Stimulated activated CD4-positive, alpha-beta T cell treated with anti-CD3 and anti-CD28 coated beads, Interleukin-4, amount 100 ng/mL, for 1 hour (primary cell): ENCODE data around the gene FMR1.

Source experiments
- DNase-seq: peaks from one replicate; pipeline ENCODE4 v3.0.0-alpha.2; 2020

FMR1 gene

GRCh38 chrX:147917700-147918695 lies 6.3 kb downstream of the FMR1 start:
- DNase-seq = no peak

GRCh38 chrX:147920161-147920666 lies 8.5 kb downstream of the FMR1 start:
- no peak for DNase-seq

DNA sequence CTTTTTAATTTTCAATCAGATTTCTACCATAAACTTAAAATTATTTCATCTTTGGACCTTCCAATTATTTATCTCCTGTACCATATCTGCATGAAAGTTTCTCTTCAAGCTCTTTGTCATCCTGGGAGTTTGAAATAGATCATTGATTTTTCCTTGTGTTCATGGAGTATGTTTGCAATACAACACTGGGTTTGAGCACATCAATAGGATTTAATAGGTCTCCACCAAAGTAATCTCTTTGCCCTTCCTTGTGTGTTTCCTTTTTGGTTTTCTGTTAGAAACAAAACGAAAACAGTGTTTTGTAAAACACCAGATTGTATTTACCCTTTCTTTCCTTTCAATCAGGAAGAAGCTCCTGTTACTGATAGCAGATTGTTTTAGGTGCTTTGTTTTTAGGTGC lies 11.9 kb downstream of the FMR1 start:
- DNase-seq = no peak

DNA sequence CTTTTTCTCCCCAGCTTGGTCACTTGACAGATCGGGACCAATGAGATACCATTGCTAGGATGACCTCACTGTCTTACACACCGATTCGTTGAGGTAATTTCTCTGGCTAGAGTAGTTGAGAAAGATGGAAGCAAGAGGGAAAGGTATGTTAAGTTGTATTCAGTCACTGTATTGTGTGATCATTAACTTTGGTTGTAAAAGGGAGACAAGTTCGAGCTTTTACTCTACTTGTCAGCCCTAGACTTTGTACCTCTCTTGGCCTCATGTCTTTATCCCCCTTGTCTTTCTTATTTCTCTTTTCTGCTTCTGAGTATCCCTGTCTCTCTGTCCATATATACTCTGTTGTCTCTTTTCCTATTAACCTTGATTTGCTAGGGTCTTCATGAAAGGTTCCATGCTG lies 15.5 kb downstream of the FMR1 start:
- no peak for DNase-seq

DNA sequence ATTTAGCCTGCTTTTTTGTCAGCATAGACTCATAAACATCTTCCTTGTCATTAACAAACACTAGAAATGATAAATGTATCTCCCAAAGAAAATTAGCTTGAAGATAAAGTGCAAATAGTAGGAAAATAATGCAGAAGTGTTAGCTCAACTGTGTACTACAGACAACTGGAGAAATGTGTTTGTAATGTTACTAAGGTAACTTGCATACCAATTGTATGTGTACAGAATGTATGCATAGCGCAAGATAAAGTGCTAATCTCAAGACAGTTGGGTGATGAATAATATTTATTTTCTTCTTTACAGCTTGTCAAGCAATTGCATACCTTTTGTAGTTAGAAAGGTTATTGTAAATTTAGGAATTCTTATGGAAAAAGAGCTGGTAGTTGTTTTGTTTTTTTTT lies 22.1 kb downstream of the FMR1 start:
- no peak for DNase-seq

DNA sequence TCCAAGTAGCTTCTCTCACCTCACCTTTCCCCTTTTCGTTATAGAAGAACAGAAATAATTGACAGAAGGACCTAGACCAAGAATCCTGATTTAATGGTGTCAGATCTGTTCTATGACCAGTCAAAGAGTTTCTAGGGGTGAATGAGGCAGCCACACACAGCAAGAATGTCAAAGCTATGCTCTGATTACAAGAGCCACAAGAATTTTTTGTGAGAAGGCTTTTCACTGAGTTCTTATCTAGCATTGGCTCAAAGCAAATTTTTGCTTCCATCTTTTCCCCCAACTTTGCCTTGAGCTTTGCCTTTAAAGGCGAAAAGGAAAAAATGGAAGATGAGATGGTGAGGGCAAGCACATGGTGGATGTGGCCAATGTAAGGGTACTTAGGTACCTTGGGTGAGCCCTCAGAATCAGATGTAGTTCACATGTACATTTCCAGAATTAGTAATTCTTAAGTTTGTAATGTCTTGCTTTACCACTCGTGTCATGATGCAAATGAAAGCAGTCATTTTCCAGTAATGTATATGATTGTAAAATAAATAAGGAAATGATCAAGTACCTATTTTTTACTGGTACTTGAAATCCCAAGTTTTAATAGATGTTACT lies 23.5 kb downstream of the FMR1 start:
- no peak for DNase-seq

DNA sequence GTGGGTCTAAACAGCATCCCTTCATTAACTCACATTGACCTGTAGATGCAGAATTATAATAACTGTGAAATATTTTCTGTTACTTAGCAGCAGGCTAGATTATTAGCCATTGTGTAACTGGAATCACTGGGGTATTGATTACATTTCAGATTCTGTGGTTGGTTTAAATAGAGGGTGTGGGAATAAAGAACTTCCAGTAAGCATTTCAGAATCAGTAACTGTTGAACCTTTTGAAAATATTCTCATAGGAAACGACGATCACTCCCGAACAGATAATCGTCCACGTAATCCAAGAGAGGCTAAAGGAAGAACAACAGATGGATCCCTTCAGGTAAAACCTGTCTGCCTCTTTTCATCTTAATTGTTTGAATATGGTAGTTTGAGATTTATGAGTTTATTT lies 33.6 kb downstream of the FMR1 start:
- DNase-seq = no peak

GRCh38 chrX:147948531-147948930 lies 36.8 kb downstream of the FMR1 start:
- DNase-seq = no peak

GRCh38 chrX:147950352-147950751 lies 38.6 kb downstream of the FMR1 start:
- no peak for DNase-seq

DNA sequence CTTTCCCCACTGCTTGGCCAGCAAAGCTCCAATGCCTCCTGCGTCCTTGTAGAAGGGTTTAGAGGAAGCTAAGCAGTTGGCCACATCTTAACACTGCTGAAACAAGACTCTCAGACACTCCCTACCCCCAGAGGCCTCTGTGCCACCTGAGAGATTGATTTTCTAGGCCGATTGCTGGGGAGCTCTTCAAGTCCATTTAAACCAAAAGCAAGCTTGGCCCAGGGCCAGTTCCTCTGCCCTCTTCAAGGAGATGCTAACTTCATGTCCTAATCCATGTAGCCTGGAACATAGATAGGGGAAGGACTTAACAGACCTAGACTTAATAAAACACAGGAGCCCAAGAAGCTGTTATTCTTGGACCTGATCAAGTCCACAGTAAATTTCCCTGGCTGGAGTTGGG lies 42.3 kb downstream of the FMR1 start:
- no peak for DNase-seq

- DNase-seq = no peak
These were observed 45.6 kb downstream of the FMR1 start for GRCh38 chrX:147957291-147957690.

- DNase-seq = no peak
These were observed 46.6 kb downstream of the FMR1 start for GRCh38 chrX:147958291-147958690.

GRCh38 chrX:147960722-147961121 lies 49.0 kb downstream of the FMR1 start:
- DNase-seq = no peak

DNA sequence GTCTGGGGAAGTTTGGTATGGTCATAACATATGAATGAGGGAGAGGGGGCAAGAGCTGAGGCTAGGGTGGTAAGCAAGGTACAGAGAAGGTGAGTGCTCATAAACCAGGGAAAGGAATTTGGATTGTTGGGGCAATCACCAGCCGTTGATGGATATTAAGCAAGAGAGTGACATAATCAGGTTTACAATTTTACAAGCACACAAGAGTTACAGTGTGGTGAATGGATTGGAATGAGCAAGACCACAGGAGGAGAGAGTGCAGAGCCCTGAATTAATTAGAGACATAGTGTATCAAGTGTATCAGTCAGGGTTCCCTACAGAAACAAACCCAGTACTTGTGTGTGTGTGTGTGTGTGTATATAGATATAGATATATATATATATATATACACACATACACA lies 50.8 kb downstream of the FMR1 start:
- DNase-seq = no peak

GRCh38 chrX:147978931-147979330 lies 67.2 kb downstream of the FMR1 start:
- DNase-seq = no peak

GRCh38 chrX:147981038-147981752 lies 69.5 kb downstream of the FMR1 start, which contains the start of gene FMR1NB:
FMR1NB (plus strand) TSS chrX:147981337; CDS start chrX:147981403, 66 bp downstream.
- DNase-seq = no peak
